Epithelial cell of prostate (primary cell): ENCODE results near the gene BCAS1.

Source experiments
- DNase-seq: peaks from one replicate; pipeline ENCODE4 v3.0.0-alpha.2; 2011; ENCODE audit warnings: low read depth, low spot score
- H3K27ac ChIP-seq: fragments of 450-650 bp; 2 replicates; pipeline ENCODE4 v1.5.1; 2017; ENCODE audit warnings: mild to moderate bottlenecking

BCAS1 gene

DNA sequence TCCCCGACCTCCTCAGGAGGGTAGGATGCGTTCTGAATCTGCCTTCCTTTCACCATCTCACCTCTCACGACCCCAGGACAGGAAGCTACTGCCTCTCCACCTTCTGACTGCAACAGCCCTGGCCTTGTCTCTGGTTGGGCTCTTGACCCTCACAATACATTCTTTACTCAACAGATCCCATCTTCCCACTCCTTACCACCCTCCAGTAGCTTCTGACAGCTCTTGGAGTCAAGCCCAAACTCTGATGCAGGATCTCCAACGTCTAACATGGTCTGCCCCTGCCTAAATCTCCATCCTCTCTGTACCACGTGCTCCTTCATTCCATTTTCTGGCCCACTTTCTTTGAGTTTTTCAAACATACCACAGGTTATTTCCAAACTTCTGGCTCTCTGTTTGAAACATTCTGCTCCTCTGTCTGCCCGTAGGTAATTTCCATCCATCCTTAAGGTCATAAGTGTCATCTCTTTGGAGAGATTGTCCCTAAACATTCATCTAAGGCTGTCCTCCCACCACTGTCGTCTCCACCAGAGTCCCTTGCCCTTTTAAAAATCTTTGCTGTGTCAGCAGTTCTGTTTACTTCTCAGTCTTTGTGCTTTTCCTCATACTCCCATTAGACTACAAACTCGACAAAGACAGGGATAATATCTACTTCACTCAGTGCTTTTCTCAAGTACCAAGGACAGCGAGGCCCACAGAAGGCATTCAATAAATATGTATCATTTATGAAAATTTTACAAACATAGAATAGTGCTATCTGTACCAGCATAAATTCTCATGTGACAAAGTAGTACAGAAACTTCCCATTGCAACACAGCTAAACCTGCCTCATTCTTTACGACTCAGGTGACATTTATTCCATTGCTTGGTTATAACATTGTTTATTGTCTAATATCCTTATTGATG, 73.6 kb downstream of the BCAS1 start:
- H3K27ac ChIP-seq = no peak overlapping the region
- DNase-seq = no peak

DNA sequence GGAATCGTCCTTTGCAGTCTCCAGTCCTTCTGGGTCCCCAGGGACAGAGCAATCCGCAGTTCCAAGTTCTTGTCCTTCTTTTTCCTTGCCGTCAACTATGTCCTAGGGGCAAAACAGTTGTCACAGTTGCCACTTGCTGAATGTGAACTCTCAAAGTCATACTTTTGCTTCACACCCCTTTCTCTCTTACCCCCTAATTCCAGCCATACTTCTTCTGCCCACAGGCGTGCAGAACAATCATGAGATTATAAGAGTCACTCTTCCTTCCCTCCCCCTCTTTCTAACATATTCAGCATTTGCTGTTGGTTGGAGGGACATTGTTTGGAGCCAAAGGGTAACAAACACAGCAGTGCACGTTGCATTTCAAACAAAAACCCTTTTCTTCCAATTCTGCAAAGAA, 74.4 kb downstream of the BCAS1 start:
- H3K27ac ChIP-seq = no peak overlapping the region
- DNase-seq = no peak

DNA sequence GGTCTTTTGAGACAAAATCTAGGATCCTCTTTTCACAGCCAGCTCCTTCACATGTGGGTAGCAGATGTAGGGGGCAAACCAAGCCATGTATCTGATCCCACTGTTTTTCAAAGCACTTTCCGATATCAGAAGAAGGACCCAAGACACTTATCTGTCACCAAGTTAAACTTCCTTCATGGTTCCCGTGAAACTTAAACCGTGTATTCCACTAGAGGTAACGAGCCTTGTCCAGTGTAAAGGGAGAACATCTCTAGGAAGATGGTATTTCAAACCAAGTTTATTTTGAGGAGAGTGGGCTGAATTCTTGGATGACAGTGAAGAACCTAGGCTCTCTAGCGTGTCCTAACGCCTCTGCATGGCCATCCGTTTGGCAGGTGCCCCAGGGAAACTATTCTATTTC, 76.3 kb downstream of the BCAS1 start:
- DNase-seq = no peak
- H3K27ac ChIP-seq = no peak overlapping the region

DNA sequence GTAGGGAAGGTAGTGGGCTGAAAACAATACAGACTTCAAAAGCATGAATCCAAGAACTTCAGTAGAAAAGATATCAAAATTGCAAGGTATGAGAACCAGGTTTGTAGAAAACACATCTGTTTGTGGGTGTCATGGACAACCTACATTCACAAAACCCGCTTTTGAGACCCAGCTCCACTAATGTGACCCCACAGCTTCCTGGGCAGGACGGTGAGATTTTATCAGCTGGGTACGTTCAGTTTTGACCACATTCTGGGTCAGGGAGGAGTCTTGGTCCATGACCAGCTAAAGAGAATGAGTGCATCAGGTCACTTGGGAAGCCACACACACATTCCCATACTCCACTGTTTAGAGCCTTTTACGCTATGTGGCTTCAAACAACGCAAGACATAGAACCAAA, 77.1 kb downstream of the BCAS1 start:
- DNase-seq = no peak
- no peak overlapping the region for H3K27ac ChIP-seq

DNA sequence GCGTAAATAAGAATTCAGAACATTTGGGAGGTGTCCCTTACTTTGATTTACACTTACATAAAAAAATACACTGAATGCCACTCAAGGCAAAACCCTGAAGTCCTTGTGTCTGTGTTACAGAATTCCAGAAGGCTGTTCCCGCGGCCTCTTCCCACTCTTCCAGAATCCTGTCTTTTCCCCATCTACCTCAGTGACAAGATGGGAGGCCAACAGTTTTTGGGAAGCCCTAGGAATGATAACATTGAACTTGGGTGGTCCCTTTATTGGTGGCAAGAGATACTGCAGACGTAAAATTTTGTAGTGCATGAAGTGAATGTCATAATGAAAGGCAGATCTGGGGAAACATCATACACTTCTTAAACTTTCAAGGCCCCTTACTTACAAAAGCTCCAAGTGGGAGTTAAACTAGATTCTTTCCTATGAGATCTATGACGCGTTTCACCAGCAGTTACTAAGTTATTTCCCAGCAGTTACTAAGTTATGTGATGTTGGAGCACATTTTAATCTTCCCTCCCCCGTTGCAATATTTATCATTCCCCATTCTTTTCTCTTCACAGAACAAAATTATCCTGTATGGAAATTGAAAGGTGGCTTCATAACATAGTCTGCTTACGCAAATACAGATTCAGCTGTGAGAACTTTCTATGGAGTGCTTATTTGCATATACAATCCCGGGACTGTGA, 79.5 kb downstream of the BCAS1 start:
- no peak overlapping the region for H3K27ac ChIP-seq
- DNase-seq = no peak

DNA sequence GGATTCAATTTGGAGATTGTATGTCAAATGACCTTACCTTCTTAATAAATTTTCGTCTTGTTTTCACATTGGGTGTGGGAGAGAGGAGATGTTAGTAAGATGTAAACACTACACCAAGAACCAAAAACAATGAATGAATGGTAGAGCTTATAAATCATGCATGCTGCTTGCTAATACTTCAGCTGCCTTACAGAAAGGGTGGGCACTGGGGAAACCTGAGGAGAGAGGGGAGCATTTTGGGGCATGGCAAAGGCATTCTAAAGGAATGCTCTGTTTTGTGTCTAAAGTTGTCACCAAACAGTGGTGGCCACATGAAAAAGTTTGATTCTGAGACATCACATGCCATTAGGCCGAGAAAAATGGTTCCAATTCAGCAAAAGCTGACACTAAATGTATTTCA, 80.4 kb downstream of the BCAS1 start:
- DNase-seq = no peak
- H3K27ac ChIP-seq = no peak overlapping the region

DNA sequence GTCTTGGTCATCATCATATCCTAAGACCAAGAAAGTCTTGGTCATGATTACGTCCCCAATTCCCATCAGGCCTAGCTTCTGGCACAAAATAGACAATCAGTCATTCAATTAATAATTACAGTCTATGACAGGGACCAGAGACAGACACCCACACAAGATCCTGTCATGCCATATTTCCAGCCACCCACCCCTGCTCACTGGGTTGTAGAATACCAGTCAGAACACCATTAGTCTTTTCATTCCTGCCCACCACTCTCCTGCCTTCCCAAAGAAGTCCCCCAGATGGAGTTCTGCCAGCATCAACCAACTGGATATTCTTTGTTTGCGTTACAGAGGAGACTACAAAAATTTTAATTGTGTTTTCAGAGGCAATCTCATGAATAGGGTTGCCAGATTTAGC, 81.0 kb downstream of the BCAS1 start:
- DNase-seq = no peak
- no peak overlapping the region for H3K27ac ChIP-seq

DNA sequence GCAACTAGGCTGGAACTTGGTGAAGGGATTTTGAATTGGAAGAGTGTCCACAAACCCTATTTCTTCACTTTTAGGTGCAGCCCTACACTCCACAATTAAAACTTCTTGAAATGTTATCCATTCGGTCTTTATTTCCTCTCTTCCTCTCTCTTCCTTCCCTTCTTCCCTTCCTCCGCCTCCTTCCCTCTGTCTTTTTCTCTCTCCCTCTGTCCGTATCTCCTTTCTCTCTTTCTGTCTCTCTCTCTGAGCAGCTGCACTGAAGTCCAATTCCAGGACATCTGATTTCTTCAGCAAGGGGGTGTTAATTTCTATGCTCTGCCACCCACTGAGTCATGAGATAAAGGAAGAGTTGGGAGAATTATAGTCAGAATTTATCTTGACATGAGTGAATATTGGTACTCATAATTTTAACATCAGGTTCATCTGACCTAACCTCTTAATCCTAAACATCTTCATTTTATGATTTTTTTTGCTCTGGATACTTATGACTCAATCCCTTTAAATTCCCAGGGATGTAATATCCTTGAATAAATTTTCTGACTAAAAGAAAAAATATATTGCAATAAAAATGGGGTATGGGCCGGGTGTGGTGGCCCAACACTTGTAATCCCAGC, 84.2 kb downstream of the BCAS1 start:
- H3K27ac ChIP-seq = no peak overlapping the region

DNA sequence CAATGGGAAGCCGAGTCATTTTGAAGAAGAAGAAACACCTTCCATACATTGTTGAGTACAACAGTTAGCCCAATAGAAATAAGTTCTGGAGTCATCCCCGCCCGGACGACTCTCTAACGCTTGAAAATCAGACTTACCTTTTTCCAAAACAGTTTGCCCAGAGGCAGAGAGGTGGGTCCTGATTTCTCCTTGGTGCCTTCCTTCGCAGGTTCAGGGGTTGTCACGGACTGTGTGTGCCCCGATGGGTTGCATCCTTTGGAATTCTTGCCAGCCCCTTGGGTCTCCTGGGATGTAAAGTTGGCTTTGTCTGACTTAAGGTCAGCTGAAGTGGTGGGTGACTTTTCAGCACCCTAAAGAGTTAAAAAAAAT, 85.3 kb downstream of the BCAS1 start:
- H3K27ac ChIP-seq = no peak overlapping the region
- DNase-seq = no peak

More for the DNA sequence above, 84.2 kb downstream of the BCAS1 start:
- DNase-seq = no peak

DNA sequence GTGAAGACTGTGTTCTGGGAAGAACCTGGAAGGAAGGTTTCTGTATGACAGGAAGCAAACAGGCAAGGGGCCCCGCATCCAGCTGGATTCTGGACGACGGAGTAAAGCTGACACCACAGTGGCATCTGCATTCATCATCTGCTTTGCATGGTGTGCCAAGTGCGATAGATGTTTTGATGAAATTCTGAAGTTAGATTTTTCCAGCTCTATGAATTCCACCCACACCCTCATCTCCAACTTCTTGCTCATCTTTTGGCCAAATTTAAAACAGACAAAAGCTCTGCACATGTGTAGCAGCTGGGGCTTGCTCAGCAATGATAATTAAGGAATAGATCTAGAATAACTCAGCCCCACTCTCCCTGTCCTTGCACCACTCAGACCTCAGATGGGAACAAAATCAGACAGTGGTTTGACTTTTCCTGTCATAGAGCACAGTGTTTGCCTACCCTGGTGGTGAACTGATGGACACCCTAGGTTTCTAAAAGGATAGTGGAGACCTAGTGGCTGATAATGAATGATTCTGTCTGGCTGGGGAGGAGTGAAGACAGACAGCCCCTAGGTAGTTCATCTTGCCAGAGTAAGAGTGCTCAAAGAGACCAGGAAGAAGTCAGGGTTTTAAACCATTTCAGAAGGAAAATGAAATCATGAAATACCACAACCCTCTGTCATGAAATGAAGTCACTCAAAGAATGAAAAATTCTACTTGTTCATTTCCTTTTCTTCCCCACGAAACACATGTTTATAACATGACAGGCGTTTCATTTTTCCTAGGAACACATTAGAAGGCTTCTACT, 85.8 kb downstream of the BCAS1 start:
- DNase-seq = no peak
- no peak overlapping the region for H3K27ac ChIP-seq

DNA sequence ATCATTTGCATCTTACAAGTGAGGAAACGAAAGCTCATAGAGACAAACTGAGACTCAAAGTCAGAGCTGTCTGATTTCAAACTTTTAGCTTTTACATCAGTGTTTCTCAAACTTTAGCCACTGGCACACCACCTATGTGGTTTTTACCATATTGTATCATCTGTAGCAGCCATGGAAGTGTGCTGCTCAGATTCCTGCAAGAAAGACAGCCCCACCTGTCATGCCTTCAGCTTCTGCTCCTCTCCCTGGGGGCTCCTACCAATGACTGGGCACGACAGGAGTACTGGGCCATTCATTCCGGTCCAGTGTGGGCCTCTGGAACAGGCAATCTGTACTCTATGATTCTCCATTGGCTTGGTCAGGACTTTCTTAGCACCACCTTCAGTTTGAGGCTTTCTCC, 87.0 kb downstream of the BCAS1 start:
- DNase-seq = no peak
- H3K27ac ChIP-seq = no peak overlapping the region

DNA sequence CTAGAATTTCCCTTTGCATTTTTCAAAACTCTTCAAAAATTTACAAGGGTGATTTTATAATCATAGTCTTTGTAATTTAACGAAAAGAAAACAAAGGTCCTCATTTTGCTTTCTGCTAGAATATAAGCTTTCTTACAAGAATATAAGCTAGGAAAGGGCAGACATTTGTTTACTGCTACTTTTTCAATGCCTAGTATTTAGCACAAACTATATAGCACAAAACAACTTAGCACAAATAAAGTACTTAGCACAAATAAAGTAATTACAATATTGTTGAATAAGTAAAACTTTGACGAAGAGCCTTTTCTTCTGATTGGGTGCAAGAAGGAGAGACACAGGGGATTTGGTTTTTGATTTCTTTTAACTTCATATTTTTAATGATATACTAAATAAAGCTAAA, 87.8 kb downstream of the BCAS1 start:
- H3K27ac ChIP-seq = no peak overlapping the region
- no peak for DNase-seq

DNA sequence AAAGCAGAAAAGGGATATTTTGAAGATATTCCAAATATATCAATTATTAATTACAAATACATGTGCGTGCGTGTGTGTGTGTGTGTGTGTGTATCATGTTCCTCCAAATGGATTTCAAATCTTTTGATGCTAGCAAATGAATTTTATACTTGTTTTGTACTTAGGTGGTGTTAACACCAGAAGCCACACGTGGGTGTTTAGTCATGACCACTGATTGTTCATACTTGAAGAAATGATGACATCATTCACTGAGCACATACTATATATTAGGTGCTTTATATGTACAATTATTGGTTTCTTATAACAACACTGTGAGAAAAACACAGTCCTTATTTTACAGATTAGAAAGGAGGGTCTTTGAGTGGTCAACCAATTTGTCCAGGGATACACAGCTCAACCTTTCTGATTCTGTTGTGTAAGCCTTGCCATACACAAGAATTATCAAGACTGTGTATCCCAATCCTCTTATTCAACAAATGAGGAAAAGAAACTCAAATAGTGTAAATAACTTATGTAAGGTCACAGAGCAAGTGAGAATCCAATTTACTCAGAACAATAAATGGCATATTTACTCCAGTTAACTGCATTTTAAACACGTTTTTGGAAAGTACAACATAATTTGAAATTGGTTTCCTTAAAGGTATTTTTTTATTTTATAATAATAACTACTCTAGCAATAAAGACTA, 88.5 kb downstream of the BCAS1 start:
- H3K27ac ChIP-seq = no peak overlapping the region
- DNase-seq = no peak

DNA sequence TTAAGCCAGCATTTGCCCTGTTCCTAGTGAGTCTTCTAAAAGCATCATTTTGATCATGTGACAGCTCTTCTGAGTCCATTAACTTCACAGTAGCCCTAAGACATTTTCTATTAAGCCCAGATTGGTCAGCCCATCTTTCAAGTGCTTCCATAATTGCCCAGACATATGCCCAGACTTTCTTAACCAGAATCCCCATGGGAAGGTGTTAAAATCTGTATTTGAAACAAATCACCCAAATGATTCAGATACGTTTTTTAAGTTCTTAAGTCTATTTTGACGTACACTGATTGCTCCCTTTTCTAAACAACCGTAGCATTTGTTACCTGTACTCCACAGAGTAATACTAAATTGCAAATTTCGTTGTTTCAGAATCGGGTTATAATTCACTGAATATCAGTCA, 89.3 kb downstream of the BCAS1 start:
- H3K27ac ChIP-seq = no peak overlapping the region
- DNase-seq = no peak

DNA sequence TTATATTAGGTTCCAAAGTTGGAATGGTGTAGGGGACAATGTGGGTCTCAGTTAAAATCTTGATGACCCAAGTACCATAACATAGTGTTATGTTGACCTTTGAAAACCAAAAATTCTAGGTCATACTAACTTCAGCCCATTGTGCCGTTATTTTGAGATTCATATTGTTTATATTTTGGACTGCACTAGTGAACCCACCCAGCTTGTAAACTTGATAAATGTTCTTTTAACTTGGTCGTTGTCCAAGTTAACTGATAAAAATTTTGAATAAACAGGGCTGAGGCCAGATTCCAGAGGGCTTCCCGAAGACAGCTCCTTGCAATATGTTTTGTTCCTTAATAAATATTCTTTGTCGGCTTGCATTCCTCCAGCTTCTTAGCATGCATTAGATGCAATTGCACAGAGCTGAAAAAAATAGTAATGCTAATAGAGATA, 90.3 kb downstream of the BCAS1 start:
- no peak for DNase-seq
- H3K27ac ChIP-seq = no peak overlapping the region

DNA sequence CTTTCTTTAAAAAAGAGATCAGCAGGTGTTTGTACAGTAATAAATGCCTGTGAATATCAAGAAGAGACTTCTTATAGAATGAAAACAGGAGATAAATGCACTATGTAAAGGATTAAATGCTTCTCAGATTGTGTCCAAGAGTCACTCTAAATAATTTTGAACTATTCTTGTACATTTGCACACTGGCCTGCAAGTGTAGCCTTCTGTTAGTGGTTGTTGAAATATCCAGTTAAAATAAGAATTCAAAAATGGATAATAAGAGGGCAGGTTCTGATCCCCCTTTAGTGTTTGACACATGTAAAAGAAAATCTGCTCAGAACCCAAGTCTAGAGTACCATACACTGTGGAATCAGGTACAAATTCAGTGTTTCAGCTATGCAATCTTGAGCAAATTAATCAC, 91.9 kb downstream of the BCAS1 start:
- H3K27ac ChIP-seq = no peak overlapping the region
- DNase-seq = no peak

DNA sequence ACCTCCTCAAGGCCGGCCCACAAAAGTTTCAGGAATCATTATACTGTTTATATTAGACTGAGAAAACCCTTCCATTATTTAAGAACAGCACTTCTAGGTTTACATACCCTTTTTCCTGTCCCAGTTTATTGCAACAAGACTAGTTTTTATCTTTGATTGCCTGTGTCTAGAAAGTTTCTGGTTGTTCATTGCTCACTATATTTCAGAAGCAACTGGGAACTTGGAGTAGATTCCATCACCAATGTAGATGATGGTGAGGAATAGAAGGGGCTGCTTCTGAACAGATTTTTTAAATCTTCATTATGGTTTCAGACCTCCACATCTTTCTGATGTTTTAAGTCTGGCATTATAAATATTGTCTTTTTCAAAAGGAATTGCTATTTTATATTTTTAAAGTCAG, 93.0 kb downstream of the BCAS1 start:
- H3K27ac ChIP-seq = no peak overlapping the region
- no peak for DNase-seq

DNA sequence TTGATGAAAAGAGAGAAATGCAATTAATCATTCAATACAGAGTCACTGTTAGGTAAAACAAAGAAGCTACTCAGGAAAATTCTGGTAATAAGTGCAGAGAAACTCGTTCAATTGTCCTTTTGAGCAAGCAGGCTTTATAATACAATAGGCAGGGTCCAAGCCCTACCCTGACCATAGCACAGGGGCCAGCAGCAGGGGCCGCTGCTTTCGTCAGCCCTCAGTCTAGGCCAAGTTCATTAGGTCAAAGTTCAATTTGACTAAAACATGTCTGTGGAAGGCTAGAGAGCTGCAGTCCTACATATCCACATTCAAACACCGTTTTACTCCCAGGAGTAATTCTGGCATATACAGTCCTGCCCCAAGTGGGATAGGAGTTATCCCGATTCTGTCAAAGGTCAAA, 94.6 kb downstream of the BCAS1 start:
- H3K27ac ChIP-seq = no peak overlapping the region
- DNase-seq = no peak

DNA sequence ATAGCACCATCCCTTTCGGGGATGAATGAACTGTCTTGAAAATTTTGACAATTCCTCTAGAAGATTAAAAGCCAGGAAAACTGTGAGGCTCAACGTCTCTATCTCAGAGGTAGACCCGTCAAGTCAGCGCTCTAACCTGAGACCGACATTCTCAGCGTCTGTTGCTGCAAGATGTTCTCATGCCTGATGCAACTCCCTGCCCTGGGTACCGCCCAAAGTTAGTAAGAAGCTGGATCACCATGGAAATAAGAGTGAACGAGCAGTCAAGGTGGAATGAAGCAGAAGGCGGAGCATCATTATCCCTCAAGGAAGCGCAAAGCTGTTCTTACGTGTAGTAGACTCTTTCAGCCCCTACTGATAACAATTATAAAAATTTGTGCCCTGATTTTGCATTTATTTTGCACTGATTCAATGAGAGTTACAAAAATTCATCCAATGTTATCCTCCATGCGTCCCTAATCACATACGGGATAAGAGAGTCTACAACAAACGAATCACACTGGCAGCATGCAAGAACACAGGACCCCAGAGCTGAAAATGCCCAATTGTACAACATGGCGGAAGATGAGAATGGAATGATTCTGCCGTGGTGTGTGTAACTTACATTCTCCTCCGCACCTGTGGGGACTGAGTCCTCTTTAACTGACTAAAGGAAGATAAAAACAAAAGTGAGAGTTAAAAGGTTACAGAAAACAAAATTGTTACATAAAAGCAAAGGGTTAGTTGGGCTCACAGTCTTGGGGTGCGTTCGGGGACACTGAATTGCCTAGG, 95.4 kb downstream of the BCAS1 start:
- no peak for DNase-seq
- H3K27ac ChIP-seq = no peak overlapping the region
